ENCODE measurements around the gene ATG101. TPM values are rescaled to one million over a fixed set of nuclear protein-coding genes. Genes with fewer than 3 reads are reported as not detected.
A peak's percentile ranks its signal among the peaks of the same experiment; 100 is the strongest.

Gene ATG101
- total and polyA plus RNA-seq, 2 donors (not counting 1 experiment from before 2014, with no cell fraction given), result 19.4 to 50.3 TPM

GRCh38 chr12:52024845-52025230, 44.9 kb upstream of the ATG101 start:
- Mint-ChIP-seq H3K27me3 (no peaks in the 10 kb centered on the region), H3K4me3 (peak overlapping the region; percentile 90), H3K27ac (no peak overlapping the region), H3K9me3 (ENCODE audit: insufficient read depth) (no peaks in the 10 kb centered on the region), H3K4me1 (peaks cover 53% of the 10 kb centered on the region)
- Histone ChIP-seq H3K4me2 (replicated peaks; ENCODE audit: low read depth, low read length, poor library complexity, severe bottlenecking) (peak overlapping the region; percentile 100), H2AFZ (ENCODE audit: insufficient read depth, low read depth, low read length, poor library complexity, severe bottlenecking) (peak overlapping the region; percentile 90), H3K4me1 (ENCODE audit: control insufficient read depth in 2 of 2, insufficient read depth in 2 of 2, low read length in 2 of 2) (peaks cover 35 to 56% of the 10 kb centered on the region in 2 donors), H3K9ac (ENCODE audit: low read length) (peak overlapping the region; percentile 56), H3K9me3 (ENCODE audit: control extremely low read depth in 1 of 3, control insufficient read depth in 2 of 3, insufficient read depth in 1 of 3, low read length in 2 of 3) (no peaks in the 10 kb centered on the region), H3K4me3 (ENCODE audit: control extremely low read depth in 1 of 5, extremely low read depth in 1 of 5, insufficient read depth in 1 of 5, low read depth in 2 of 5, low read length in 4 of 5) (peak overlapping the region in 2 of 5 experiments; percentile 7 to 40), H4K20me1 (ENCODE audit: control insufficient read depth, insufficient read depth, low read length, poor library complexity, severe bottlenecking) (no peaks in the 10 kb centered on the region), H3K36me3 (replicated peaks in 1 of 2; ENCODE audit: control extremely low read depth in 1 of 2, control insufficient read depth in 1 of 2, extremely low read depth in 1 of 2, insufficient read depth in 2 of 2, low read length in 1 of 2) (no peaks in the 10 kb centered on the region), H3K27me3 (replicated peaks in 1 of 4; ENCODE audit: control extremely low read depth in 1 of 4, control insufficient read depth in 3 of 4, insufficient read depth in 4 of 4, low read length in 3 of 4) (no peaks in the 10 kb centered on the region), H3K27ac (ENCODE audit: low read length in 2 of 2) (no peak overlapping the region), H3K79me2 (ENCODE audit: control insufficient read depth, insufficient read depth, low read length) (no peaks in the 10 kb centered on the region)
- no peak for ATAC-seq (ENCODE audit: low read depth)
- intact Hi-C loops (cut with micrococcal nuclease), result loop anchor here (1.0 kb wide), 5 partner anchors 8 to 93 kb away; partner anchors contain the start of genes ATG101 and NR4A1
- DNase-seq, result peak; percentile 47
- POLR2A ChIA-PET, result interaction anchor here (0.8 to 2.6 kb wide), 10 partner anchors 12 to 97 kb away, joined by 3 to 17 read pairs (median 5); partner anchors contain the start of gene NR4A1
- 64% methylated on average over 12 of the region's 15 CpGs for WGBS (ENCODE audit: insufficient coverage)
- no peak for TF ChIP-seq CTCF (IDR thresholded peaks at IDR 0.05)
- TF ChIP-seq EZH2 (IDR thresholded peaks at IDR 0.05; ENCODE audit: borderline replicate concordance, insufficient read depth, low read depth, low read length, poor library complexity, severe bottlenecking), result no peak
- CTCF ChIA-PET, result interaction anchor here (0.8 to 32.6 kb wide), 30 partner anchors 9 to 205 kb away, joined by 3 to 1315 read pairs (median 6); partner anchors contain the start of genes ATG101, NR4A1, SMIM41 and TAMALIN

DNA sequence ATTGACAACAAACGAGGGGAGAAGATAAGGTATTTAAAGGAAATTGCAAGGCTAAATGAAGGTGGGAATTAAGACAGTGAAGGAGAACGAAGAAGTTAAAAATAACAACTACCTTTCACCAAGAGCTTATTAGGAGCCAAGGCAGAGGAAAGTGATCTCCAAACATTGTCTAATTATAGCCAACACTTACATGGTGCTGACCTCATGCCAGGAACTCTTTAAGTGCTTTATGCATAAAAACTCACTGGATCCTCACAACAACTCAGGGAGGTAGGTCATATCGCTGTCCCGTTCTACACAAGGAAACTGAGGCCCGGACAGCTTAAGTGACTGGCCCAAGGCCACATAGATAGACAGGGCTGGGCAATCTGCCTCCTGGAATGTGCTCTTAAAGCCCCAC, 43.5 kb upstream of the ATG101 start:
- intact Hi-C loops (cut with micrococcal nuclease), result no loop called here
- DNase-seq (no peak), ATAC-seq (ENCODE audit: low read depth) (no peak)
- Histone ChIP-seq H2AFZ (ENCODE audit: insufficient read depth, low read depth, low read length, poor library complexity, severe bottlenecking) (no peak overlapping the region), H4K20me1 (ENCODE audit: control insufficient read depth, insufficient read depth, low read length, poor library complexity, severe bottlenecking) (no peaks in the 10 kb centered on the region), H3K4me3 (ENCODE audit: control extremely low read depth in 1 of 5, extremely low read depth in 1 of 5, insufficient read depth in 1 of 5, low read depth in 2 of 5, low read length in 4 of 5) (no peak overlapping the region), H3K4me1 (ENCODE audit: control insufficient read depth in 2 of 2, insufficient read depth in 2 of 2, low read length in 2 of 2) (peaks cover 27 to 47% of the 10 kb centered on the region in 2 donors), H3K36me3 (replicated peaks in 1 of 2; ENCODE audit: control extremely low read depth in 1 of 2, control insufficient read depth in 1 of 2, extremely low read depth in 1 of 2, insufficient read depth in 2 of 2, low read length in 1 of 2) (no peaks in the 10 kb centered on the region), H3K27ac (ENCODE audit: low read length in 2 of 2) (no peak overlapping the region), H3K9me3 (ENCODE audit: control extremely low read depth in 1 of 3, control insufficient read depth in 2 of 3, insufficient read depth in 1 of 3, low read length in 2 of 3) (no peaks in the 10 kb centered on the region), H3K4me2 (replicated peaks; ENCODE audit: low read depth, low read length, poor library complexity, severe bottlenecking) (no peak overlapping the region), H3K9ac (ENCODE audit: low read length) (no peak overlapping the region), H3K27me3 (replicated peaks in 1 of 4; ENCODE audit: control extremely low read depth in 1 of 4, control insufficient read depth in 3 of 4, insufficient read depth in 4 of 4, low read length in 3 of 4) (no peaks in the 10 kb centered on the region), H3K79me2 (ENCODE audit: control insufficient read depth, insufficient read depth, low read length) (no peaks in the 10 kb centered on the region)
- CTCF ChIA-PET, result interaction anchor here (0.8 to 32.6 kb wide), 20 partner anchors 9 to 640 kb away, joined by 3 to 1315 read pairs (median 13); partner anchors contain the start of genes ATG101, NR4A1, SMIM41 and TAMALIN
- H3K4me3 Mint-ChIP-seq, result no peak overlapping the region
- H3K9me3 Mint-ChIP-seq (ENCODE audit: insufficient read depth), result no peaks in the 10 kb centered on the region
- TF ChIP-seq EZH2 (IDR thresholded peaks at IDR 0.05; ENCODE audit: borderline replicate concordance, insufficient read depth, low read depth, low read length, poor library complexity, severe bottlenecking) (no peak), CTCF (IDR thresholded peaks at IDR 0.05) (no peak)
- H3K27ac Mint-ChIP-seq, result peak overlapping the region; percentile 6
- 95% methylated on average over 3 of the region's 5 CpGs for WGBS (ENCODE audit: insufficient coverage)
- POLR2A ChIA-PET, result interaction anchor here (1.3 to 2.6 kb wide), 4 partner anchors 25 to 92 kb away, joined by 3 to 17 read pairs (median 10); partner anchors contain the start of gene NR4A1
- peaks cover 40% of the 10 kb centered on the region for H3K4me1 Mint-ChIP-seq
- no peaks in the 10 kb centered on the region for H3K27me3 Mint-ChIP-seq
